Measurements from ENCODE around the gene ASXL1.
"Not testable (repeated sequence)": the region's sequence is repeated elsewhere in the genome, so short reads cannot be mapped to it uniquely, and the experiment has no call there.

The ASXL1 gene

DNA sequence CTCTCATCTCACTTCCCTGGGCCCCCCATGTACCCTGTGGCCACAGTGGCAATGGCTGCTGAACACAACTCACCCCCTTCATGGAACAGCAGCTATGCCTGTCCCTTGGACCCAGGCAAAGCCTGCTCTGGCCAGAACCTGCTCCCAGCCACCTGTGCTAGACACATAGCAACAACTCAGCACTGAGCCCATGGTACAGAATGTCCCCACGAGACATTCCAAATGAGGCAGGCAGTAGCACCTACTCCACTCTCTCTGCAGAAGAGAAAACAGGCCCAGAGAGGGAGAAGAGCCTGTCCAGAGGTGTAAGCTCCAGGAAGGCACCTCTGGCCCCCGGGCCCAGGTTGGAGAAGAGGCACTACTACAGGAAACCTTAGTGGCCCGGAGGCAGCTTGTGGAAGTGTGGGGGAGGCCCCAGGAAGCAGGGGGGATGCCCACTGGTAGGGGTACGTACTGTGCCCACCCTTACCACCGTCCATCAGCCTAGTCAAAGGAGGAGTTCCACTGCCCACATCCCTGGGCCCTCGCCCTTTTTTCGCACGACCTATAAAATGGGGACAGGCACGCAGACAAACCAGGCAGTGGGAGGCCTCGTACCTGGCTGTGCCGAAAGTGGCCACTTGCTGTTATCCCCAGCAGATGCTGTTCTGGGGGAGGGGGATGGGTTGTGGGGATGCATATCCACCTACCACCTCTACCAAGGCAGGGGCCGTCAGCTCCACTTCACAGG is 97.2 kb downstream of the ASXL1 start:
- DNase-seq = no peak

GRCh38 chr20:32455901-32456701 is 98.0 kb downstream of the ASXL1 start:
- no peak for DNase-seq

DNA sequence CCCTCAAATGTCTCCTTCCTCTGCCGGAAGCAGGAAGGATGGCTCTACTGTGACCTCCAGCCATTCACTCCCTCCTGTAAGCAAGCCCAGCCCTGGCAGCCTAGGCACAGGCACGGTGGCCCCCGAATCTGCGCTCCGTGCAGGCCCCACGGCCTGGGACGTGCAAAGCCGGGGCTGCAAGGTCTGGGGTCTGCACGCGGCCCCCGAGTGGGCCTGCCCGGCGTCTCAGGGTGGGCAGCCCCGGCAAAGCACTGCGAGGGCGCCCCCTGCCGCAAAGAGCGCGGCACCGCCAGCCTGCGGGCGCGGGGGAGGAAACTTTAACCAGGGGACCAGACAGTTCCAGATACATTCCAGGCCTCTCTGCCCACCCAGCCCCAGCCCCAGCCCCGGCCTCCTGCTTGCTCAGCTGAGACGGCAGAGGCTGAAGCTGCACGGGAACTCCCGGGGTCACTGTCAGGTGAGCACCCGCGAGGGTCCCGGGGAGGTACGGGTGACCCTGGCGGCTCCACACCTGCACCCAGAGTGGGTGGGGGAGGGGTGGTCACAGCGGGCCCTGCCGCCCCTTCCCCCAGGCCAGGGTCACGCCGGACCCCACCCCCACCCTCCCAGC is 98.8 kb downstream of the ASXL1 start:
- no peak for DNase-seq

DNA sequence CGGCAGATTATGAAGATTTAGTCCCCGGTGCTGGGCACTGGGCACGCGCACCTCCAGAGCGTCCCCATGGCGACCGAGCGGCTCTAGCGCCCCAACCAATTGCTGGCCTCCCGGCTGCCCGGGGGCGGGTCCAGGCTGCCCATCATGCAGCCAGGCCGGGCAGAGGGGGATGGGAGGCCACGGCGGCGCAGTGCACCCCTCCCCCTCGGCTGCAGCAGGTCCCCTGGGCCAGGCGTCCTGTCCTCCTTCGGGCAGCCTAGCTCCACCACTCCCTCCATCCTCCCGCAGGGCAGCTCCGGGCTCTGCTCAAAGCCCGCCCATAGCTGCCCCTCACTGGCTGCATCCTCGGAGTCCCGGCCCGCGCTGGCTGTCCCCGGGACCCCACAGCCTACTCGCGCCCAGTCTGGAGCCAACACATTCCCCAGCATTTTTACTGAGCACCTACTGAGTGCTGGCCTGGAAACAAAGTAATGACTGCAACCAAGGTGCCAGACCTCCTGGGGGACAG is 99.4 kb downstream of the ASXL1 start:
- DNase-seq = no peak

GRCh38 chr20:32458061-32458836 is 100.1 kb downstream of the ASXL1 start:
- DNase-seq = no peak

DNA sequence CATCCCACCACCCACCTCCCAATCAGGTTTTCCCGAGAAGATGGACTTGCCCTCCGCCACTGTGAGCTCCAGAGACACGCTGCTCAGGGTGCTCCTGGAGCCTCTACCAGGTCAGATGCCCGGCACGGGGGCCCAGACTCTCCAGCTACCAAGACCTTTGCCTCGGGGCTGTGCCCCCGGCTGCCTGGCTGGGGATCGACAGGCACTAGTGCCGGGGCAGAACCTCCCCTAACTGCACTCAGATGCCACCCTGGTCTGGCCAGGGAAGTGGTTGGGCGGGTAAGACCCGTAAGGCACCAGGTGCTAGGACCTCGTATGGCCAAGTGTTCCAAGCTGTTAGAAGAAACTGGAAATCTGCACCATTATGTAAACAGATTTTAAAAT is 100.7 kb downstream of the ASXL1 start:
- DNase-seq = no peak

- no peak for DNase-seq
Measured at GRCh38 chr20:32460231-32460630, 102.1 kb downstream of the ASXL1 start.

DNA sequence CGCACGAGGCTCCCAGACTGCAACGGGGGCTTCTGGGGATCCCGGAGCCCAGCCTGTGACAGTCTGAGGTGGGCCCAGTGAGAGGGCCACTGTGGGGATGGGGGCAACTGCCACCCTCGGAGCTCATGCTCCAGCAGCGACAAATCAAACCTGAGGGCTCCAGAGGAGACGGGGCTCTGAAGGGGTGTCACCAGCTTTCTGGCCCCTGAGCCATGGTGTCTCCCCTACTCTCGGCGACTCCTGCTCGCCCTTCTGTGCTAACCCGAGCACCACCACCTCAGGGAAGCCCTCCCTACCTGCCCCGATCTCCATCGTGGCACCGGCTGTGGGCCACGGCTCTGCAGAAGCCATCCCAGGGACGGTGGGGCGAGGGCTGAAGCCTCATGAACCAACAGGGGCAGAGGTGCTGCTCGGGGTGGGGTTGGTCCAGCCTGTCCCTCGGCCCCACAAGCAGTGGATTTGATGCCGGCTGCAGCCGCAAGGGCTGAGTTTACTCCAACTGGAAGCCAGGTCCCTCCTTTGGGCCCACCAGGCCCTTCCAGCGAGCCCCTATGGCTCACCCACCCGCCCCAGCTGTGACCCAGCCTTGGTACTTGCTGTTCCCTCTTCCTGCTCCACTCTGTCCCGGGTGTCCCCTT is 102.7 kb downstream of the ASXL1 start:
- DNase-seq = no peak

DNA sequence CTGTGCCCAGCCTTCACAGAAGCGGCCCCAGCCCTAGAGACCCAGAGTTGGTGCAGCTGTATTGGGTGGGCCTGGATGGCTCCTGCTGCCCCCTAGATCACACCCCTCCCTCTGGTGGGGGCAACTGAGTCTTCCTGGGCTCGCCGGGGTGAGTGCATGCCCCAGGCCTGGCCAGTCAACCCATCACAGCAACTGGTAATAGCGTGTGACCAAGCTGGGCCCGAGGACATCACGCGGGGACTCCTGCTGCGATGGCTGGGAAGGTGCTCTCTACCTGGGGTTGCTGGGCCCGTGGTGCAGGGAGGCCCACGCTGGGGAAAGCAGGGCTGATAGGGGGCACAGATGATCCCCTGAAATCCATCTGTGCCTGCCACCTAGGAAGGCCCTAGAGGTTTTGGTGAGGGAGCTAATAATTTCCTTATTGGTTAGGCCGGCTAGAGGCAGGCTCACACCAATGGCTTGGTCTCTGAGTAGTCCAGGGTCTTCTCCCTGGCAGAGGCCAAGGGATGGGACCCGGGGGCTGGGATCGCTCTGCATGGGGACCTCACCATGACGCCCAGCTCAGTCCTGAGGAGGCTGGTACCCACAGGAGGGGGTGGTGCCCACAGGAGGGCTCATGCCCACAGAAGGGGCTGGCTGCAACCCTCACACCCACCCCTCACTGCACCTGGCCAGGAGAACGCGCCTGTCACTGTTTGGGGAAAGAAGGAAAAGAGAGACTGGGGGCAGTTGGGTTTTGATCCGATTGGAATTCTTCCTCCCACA is 103.9 kb downstream of the ASXL1 start:
- DNase-seq = no peak

DNA sequence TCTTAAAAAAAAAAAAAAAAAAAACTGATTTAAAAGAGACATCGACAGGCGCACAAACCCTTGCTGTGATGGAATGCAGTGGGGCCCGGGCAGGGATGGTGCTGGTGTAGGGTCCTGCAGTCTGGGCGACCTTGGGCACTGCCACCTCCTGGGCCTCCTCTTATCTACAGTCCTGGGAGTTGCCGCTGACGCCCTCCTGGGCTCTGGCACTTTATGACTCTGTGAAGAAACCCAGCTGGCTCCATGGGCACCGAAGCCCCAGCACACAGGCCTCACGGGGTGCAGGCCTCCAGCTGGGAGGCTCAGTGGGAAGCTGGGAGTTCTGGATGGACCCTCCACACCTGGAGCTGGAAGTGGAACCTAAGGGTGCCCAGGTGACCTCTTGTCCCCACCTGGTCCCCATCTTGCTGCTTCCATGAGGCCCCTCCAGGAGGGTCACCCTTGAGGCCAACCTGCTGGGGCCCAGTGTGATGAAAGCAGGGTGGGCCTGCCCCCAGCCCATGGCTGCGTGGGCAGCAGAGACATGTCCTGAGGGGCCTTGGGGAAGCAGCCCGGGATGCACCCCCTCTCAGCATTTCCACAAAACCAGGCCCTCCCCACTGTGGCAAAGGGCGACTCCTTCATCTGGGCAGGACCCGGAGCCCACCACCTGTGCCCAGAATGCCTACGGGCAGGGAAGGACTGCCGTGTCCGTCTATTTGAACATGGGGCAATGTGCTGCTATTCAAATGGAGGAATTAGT is 104.9 kb downstream of the ASXL1 start:
- no peak for DNase-seq

- no peak for DNase-seq
Measured at GRCh38 chr20:32463642-32464400, 105.7 kb downstream of the ASXL1 start.

DNA sequence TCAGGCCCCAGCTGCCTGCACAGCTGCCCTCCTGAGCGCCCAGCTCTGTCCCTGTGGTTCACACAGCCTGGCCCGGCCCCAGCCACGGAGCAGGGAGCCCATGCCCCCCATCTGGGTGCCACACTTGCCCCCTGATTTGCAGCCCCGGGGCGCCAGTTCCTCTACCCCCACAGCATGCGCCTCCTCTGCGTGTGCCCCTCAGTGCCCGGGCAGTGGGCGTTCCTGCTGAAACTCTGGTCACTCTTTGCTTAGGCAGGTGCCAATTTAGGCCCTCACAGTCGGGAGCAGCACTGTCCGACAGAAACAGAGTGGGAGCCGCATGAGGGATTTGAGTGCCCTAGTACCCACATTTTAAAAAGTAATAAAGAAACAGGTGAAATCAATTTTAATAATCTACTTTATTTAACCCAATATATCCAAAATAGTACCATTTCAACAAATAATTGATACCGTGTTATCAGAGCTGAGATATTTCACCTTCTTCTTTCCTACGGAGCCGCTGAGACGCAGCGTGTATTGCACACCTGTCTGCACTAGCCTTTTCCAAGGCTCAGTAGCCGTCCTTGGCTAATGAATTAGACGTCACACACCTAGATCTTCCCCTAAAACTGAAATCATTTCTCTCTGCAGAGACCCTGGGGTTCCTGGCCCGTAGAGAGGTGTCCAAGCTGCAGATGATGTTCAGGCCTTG is 106.4 kb downstream of the ASXL1 start:
- no peak for DNase-seq

DNA sequence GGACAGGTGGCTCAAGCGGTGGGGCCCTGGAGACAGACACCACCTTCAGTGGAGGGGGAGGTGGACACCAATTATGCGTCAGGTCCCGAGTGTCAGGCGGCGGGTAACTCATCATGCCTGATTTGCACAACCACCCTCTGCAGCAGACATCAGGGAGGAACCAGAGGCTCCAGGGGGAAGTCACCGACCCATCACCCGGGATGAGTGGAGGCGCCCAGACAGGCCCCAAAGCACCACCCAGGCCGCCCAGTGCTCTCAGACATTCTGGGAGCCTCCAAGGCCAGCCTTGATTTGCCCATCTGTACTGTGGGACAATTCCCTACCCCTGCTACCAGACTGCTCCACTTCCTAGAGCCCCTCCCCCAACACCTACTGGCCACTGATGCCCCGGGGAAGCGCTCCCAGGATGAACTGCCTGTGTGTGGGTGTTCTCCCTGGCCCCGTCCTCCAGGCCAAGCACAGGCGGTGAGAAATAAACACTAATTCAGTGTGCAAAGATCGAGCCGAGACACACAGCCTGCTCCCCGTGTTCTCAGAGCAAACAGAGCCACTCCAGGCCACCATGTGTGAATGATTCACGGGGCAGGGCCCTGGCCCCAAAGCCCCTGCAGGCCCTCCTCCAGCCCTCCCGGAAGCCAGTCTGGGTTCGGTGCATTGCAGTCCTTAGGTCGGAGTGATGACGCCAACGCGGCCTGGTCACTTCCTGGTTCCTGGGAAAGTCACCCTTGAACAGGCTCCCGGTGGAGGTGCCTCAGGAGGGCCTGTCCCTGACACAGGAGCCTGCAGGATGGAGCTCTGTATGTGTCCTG is 107.2 kb downstream of the ASXL1 start:
- DNase-seq = no peak

- not testable (repeated sequence) for DNase-seq
Measured at GRCh38 chr20:32465901-32466675, 108.0 kb downstream of the ASXL1 start.

DNA sequence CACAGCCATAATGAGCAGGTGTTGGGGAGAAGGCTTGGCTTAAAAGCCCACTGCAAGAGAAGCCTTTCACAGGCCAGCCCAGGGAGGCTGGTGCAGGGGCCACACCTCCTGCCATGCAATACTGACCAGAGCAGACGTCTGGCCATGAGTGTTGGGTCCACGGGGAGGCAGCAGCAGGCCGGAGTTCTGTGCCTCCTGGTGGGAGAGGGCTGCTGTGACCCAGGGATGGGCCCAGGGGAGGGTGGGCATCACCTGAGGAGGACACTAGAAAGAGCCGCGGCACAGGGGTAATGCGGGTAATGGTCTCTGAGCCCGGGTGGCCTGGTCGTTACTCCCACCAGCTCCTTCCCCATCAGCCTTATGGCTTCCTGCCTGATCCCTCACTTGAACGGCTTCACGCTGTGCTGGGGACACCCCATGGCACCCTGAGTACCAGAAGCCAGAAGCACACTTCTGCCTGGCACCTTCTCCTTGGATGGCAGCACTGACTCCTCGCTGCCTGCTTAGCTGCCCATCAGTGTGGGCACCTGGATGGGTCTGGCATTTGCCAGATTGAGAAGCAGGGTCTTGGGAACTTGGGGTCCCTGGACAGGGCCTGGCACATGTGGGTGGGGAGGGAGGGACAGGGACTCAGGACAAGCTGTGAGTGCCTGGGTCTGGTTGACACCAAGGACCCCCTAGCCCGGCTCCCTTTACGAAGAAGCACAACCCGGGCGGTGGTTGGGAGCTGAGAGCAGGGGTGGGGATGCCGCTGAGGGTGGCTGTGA is 108.8 kb downstream of the ASXL1 start:
- no peak for DNase-seq

DNA sequence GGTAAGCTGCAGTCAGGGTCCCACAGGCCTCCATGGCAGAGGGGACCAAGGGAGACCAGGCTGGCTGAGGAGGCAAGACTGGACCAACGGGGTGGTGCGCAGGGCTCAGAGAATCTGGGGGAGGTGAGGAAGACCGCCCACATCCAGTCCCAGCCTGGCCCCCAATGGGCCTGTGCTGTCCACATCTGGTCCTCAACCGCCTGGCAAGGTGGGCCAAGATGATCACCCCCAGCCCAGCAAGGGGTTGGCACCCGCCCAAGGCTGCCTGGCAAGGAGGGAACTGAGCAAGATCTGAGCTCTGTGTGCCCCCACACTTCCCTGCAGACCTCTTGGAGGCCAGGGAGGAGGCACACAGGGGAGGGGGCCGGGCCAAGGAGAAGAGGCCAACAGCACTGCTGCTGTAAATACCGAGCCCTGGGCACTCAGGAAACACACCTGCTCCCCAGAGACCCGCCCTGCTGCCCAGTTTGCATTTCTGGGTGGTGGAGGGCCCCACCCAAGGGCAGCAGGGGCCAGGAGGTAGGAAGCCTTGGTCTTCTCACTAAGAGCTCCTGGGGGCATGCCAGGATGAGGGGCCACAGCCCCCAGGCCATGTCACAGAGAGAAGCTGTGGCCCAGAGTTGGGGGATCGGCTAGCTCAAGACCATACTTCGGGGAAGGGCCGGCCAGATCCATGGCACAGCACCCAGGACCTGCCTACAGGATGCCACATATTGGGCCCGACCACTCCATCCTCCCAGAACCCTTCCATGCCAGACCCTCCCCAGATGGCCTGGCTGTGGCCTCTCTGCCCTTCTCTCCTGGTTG is 109.6 kb downstream of the ASXL1 start:
- no peak for DNase-seq

Data from bone marrow (tissue), 2 donors.